Measurements from ENCODE around the gene RNF180. TPM values are rescaled to one million over a fixed set of nuclear protein-coding genes. Genes with fewer than 3 reads are reported as not detected.

Gene RNF180
- total and polyA plus RNA-seq, 2 of the 13 experiments (the other 11 are each of a cell fraction or from before 2014, with no cell fraction given), result 0.20 TPM; not detected in 1

- 5% methylated on average over 1 of the region's 1 CpG for WGBS (ENCODE audit: low lambda C conversion rate)
- intact Hi-C loops (cut with micrococcal nuclease; ENCODE audit: unreplicated experiment) (no loop called here), in situ Hi-C loops (cut with HindIII; ENCODE audit: extremely low pct_ligation_motif_present, low pct_unique_long_range_greater_than_20kb) (no loop called here)
- Histone ChIP-seq H3K4me2 (ENCODE audit: low read depth, low read length) (no peak overlapping the region), H2AFZ (ENCODE audit: low read length) (no peak overlapping the region), H4K20me1 (ENCODE audit: insufficient read depth, low read length) (no peaks in the 10 kb centered on the region), H3K4me3 (replicated peaks in 1 of 3; ENCODE audit: insufficient read depth in 1 of 3, low read depth in 2 of 3, low read length in 3 of 3) (no peak overlapping the region), H3K4me1 (ENCODE audit: insufficient read depth, low read length) (no peaks in the 10 kb centered on the region), H3K27me3 (ENCODE audit: control insufficient read depth in 1 of 2, insufficient read depth in 2 of 2, low read length in 2 of 2) (no peaks in the 10 kb centered on the region), H3K9ac (ENCODE audit: insufficient read depth, low read depth, low read length) (no peak overlapping the region), H3K79me2 (ENCODE audit: insufficient read depth, low read length) (no peaks in the 10 kb centered on the region), H3K27ac (ENCODE audit: extremely low read length, insufficient read depth, low read length) (no peak overlapping the region), H3K9me3 (ENCODE audit: low read length) (no peaks in the 10 kb centered on the region), H3K36me3 (replicated peaks in 1 of 2; ENCODE audit: control insufficient read depth in 1 of 2, insufficient read depth in 2 of 2, low read length in 2 of 2) (no peaks in the 10 kb centered on the region)
- no peak for FAIRE-seq
- no TSS peak for BruUV-seq (replicated peaks)
- ChIA-PET POLR2A (no interaction called here), CTCF (ENCODE audit: low intra/inter-chr PET ratio, low total read pairs) (no interaction called here)
- ATAC-seq, result no peak
- TF ChIP-seq ZNF234 (CRISPR knock-in tag; conservative IDR thresholded peaks at IDR 0.05) (no peak), MAZ (IDR thresholded peaks at IDR 0.05; ENCODE audit: borderline replicate concordance, low read depth, low read length) (no peak), MAZ (CRISPR knock-in tag; IDR thresholded peaks at IDR 0.05; ENCODE audit: low read depth) (no peak), HOXA7 (CRISPR knock-in tag; IDR thresholded peaks at IDR 0.05) (no peak), HES4 (CRISPR knock-in tag; IDR thresholded peaks at IDR 0.05; ENCODE audit: borderline replicate concordance) (no peak), CENPT (CRISPR knock-in tag; IDR thresholded peaks at IDR 0.05; ENCODE audit: low read depth) (no peak), NR2F6 (IDR thresholded peaks at IDR 0.05) (no peak), NR2F6 (CRISPR knock-in tag; IDR thresholded peaks at IDR 0.05) (no peak), SALL1 (CRISPR knock-in tag; IDR thresholded peaks at IDR 0.05) (no peak), ZNF468 (CRISPR knock-in tag; IDR thresholded peaks at IDR 0.05) (no peak), ZIK1 (CRISPR knock-in tag; IDR thresholded peaks at IDR 0.05; ENCODE audit: borderline replicate concordance, low read depth) (no peak), NR2C2 (CRISPR knock-in tag; IDR thresholded peaks at IDR 0.05; ENCODE audit: borderline replicate concordance) (no peak), ETV5 (CRISPR knock-in tag; IDR thresholded peaks at IDR 0.05; ENCODE audit: borderline replicate concordance) (no peak), ZSCAN22 (CRISPR knock-in tag; IDR thresholded peaks at IDR 0.05) (no peak), CAMTA2 (CRISPR knock-in tag; IDR thresholded peaks at IDR 0.05; ENCODE audit: borderline replicate concordance) (no peak), TSC22D2 (CRISPR knock-in tag; IDR thresholded peaks at IDR 0.05; ENCODE audit: borderline replicate concordance) (no peak), ZNF773 (CRISPR knock-in tag; IDR thresholded peaks at IDR 0.05; ENCODE audit: borderline replicate concordance) (no peak), ZNF562 (CRISPR knock-in tag; IDR thresholded peaks at IDR 0.05; ENCODE audit: borderline replicate concordance) (no peak), ZNF737 (CRISPR knock-in tag; IDR thresholded peaks at IDR 0.05; ENCODE audit: borderline replicate concordance) (no peak), ZNF841 (CRISPR knock-in tag; IDR thresholded peaks at IDR 0.05; ENCODE audit: borderline replicate concordance) (no peak), GFI1 (CRISPR knock-in tag; IDR thresholded peaks at IDR 0.05; ENCODE audit: borderline replicate concordance) (no peak)
- TF ChIP-seq, protein P1, sequence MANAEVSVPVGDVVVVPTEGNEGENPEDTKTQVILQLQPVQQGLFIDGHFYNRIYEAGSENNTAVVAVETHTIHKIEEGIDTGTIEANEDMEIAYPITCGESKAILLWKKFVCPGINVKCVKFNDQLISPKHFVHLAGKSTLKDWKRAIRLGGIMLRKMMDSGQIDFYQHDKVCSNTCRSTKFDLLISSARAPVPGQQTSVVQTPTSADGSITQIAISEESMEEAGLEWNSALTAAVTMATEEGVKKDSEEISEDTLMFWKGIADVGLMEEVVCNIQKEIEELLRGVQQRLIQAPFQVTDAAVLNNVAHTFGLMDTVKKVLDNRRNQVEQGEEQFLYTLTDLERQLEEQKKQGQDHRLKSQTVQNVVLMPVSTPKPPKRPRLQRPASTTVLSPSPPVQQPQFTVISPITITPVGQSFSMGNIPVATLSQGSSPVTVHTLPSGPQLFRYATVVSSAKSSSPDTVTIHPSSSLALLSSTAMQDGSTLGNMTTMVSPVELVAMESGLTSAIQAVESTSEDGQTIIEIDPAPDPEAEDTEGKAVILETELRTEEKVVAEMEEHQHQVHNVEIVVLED (CRISPR knock-in tag; IDR thresholded peaks at IDR 0.05; ENCODE audit: borderline replicate concordance), result no peak
- no peak for DNase-seq (ENCODE audit: low spot score)
Observed at GRCh38 chr5:64315778-64316177, 150.1 kb downstream of the RNF180 start.

All from HepG2 (cell line).